ENCODE data around the gene VPS29.

DNA sequence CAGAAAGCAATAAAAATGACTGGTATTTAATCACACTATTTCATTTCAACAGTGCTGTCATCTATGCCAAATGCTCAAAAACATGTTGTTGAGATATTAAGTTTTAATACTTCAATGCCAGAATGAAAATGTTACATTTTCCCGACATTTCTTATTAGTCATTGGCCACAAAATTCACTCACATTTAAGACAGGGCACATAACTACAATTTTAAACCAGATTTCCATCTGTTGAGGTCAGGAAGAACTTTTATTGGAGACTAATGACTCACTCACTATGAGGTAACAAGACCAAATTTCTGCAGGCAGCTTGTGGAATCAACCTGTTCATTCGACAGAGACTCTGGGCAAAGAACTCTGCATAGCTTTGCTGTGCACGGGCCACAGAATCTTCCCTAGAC lies 44.4 kb upstream of the VPS29 start:
- TF ChIP-seq EZH2 (IDR thresholded peaks at IDR 0.05; ENCODE audit: insufficient read depth, poor library complexity, severe bottlenecking), result no peak
- TF ChIP-seq EZH2phosphoT487 (IDR thresholded peaks at IDR 0.05; ENCODE audit: insufficient read depth, low read depth), result peak; percentile 96
